Astrocyte (in vitro differentiated cells and primary cell): Measurements from ENCODE around the gene FOLR2.

Experiments used
- EZH2 ChIP-seq: IDR thresholded peaks from 2 replicates; pipeline ENCODE4 v1.6.1; 2012; ENCODE audit warnings: mild to moderate bottlenecking, low read length, inconsistent platforms; ENCODE audit not compliant: insufficient read depth
- TF ChIP-seq, protein P1 (sequence below): IDR thresholded peaks from 2 replicates; pipeline ENCODE4 v1.5.1; 2011; ENCODE audit warnings: low read depth, mild to moderate bottlenecking, inconsistent platforms, low read length, moderate library complexity; ENCODE audit not compliant: insufficient read depth

- no peak for TF ChIP-seq EZH2
- TF ChIP-seq, protein P1, sequence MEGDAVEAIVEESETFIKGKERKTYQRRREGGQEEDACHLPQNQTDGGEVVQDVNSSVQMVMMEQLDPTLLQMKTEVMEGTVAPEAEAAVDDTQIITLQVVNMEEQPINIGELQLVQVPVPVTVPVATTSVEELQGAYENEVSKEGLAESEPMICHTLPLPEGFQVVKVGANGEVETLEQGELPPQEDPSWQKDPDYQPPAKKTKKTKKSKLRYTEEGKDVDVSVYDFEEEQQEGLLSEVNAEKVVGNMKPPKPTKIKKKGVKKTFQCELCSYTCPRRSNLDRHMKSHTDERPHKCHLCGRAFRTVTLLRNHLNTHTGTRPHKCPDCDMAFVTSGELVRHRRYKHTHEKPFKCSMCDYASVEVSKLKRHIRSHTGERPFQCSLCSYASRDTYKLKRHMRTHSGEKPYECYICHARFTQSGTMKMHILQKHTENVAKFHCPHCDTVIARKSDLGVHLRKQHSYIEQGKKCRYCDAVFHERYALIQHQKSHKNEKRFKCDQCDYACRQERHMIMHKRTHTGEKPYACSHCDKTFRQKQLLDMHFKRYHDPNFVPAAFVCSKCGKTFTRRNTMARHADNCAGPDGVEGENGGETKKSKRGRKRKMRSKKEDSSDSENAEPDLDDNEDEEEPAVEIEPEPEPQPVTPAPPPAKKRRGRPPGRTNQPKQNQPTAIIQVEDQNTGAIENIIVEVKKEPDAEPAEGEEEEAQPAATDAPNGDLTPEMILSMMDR, result no peak
Measured at GRCh38 chr11:72245263-72245816, 28.7 kb downstream of the FOLR2 start.
